GM19463 (cell line): ENCODE results near the gene GSK3B.
A peak's percentile ranks its signal among the peaks of the same experiment; 100 is the strongest.

Experiments
- ATAC-seq: cut with Tn5 transposase; IDR thresholded peaks from one replicate; pipeline ENCODE4 v1.9.1; 2021; ENCODE audit warnings: mild to moderate bottlenecking, moderate library complexity; ENCODE audit not compliant: unreplicated experiment

Gene GSK3B

GRCh38 chr3:119950666-119951325, 143.5 kb downstream of the GSK3B start:
- no peak for ATAC-seq

DNA sequence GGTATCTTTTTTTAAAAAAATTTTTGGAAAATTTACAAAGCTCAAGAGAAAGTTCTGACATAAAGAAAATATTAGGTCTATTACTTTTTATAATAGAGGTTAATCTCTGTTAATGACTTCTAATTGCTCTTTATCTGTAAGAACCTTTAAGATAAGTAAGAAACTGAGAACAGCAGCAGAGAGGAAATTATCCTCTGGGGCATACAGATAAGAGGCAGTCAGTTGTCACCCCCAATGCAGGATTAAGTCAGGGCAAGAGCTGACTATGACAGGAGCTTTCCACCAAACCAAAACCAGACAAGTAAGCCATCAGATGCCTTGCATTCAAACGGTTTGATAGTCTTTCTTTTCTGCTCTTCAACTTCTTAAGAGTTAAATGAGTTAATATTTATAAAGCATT, 149.0 kb downstream of the GSK3B start:
- ATAC-seq: no peak

GRCh38 chr3:119944091-119944490, 150.2 kb downstream of the GSK3B start:
- ATAC-seq: peak; percentile 64

GRCh38 chr3:119939077-119939476, 155.2 kb downstream of the GSK3B start:
- ATAC-seq: no peak

DNA sequence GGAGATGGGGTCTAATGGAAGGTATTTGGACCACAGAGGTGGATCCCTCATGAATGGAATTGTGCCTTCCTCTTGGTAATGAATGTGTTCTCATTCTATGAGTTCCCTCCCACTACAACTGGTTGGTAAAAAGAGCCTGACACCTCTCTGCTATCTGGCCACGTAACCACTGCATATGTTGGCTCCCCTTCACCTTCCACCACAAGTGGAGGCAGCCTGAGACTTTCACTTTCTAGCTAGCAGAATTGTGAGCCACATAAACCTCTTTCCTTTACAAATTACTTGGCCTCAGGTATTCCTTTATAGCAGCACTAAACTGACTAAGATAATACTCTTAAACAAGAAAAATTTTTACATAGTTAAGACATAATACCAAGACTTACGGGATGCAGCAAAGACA, 157.0 kb downstream of the GSK3B start:
- peak; percentile 98 for ATAC-seq

- ATAC-seq: no peak
Measured at GRCh38 chr3:119934249-119934648, 160.0 kb downstream of the GSK3B start.

GRCh38 chr3:119933207-119933606, 161.0 kb downstream of the GSK3B start:
- no peak for ATAC-seq

- ATAC-seq: no peak
Measured at GRCh38 chr3:119930286-119930685, 164.0 kb downstream of the GSK3B start.

- ATAC-seq: no peak
Measured at GRCh38 chr3:119927190-119927589, 167.1 kb downstream of the GSK3B start.

DNA sequence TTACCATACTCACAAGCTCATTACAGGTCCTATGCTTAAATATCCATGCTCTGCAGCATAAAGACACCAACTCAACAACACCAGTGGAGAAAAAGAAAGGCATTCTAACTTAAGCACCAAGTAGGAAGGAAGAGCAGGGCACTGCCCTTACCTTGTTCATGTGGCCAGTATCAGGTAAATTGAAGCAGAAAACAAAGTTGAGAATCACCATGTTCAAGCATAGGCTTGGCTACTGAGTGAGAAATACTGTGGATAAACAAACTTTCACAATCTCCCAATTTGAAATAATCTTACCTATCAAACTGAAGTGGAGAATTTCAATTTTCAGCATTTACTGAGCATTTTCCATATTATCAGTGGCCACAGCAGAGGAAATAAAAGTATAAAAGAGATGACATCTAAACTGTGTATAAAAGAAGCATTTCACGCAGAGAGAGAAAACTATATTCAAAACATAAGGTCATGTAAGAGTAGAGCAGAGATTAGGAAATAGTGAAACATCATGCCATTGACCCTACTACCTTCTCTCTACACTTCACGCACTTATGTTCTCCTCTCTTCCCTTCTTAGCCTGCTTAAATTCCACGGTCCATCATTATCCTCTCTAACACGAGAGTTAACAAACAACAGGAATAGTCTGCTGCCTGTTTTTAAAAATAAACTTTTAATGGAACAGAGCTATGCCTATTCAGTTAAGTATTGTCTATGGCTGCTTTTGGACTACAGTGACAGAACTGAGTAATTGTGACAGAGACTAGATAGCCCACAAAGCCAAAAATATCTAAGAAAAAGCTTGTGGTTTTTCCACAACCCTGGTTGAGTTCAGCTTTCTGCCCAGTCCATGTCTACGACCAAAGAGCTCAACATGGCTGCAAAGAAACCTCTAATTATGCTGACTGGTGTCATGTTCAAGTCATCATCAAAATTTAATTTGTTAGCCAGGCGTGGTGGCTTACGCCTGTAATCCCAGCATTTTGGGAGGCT, 169.8 kb downstream of the GSK3B start:
- no peak for ATAC-seq

DNA sequence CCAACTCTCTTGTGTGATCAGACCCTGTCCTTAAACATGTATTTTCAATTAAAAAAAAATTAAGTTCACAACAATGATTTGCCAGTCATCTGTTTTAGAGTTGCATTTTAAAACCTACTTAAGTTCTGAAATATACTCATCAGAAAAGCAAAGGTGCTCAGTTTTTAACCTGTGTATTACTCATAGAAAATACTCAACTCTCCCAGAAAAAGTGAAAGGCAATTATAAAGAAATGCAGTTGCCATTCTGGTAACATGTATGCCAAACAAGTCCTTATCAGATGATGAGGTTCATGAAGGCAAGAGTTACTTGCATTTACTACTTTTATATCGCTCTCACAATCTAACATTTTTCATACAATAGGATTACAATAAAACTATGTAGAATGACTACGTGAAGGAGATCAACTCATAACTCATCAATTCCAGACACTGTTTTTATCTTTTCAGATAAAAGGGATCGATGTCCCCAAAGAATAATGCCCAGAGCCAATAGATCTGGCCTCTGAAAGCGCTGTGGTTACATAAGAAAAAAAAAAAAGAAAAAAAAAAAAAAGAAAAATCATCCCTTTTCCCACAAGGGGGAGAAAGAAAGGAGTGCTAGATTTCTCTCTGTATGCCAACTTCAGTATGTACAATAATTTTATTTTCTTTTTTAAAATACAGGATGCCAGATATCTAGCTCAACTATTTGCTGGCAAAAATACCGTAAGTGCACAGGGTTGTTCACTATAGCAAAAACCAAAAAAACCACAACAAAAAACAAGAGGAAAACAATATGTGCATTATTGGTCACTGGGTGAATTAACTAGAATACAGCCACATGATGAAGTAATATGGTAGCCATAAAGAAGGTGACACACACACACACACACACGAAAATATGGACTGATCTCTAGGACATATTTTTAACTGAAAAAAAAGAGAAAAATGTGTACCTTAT, 175.0 kb downstream of the GSK3B start:
- no peak for ATAC-seq

- ATAC-seq: no peak
Measured at GRCh38 chr3:119913021-119913420, 181.2 kb downstream of the GSK3B start.

DNA sequence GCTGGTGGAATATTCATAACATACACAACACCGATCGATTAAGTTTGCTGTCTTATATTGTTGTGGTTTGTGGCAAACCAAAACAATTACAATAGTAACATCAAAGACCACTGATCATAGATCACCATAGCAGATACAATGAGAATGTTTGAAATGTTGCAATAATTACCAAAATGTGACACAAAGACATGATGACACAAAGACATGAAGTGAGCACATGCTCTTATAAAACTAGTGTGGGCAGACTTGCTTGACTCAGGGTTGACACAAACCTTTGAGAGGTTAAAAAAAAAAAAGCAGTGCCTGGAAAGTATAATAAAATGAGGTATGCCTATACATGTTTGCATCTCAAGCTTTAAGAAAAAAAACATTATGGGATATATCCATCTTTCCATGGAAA, 182.0 kb downstream of the GSK3B start:
- peak; percentile 6 for ATAC-seq

DNA sequence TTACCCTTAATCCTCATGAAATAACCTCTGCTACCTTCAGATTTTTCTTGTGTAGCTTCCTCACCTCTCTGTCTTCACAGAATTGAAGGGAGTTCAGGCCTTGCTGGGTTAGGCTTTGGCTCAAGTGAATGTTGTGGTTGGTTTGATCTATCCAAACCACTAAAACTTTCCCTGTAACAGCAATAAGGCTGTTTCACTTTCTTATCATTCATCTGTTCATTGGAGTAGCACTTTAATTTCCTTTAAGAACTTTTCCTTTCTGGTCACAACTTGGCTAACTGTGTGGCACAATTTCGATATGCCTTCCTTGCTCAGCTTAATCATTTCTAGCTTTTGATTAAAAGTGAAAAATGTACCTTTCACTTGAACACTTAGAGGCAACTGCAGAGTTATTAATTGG, 182.5 kb downstream of the GSK3B start:
- peak; percentile 75 for ATAC-seq

GRCh38 chr3:119902061-119902460, 192.2 kb downstream of the GSK3B start:
- ATAC-seq: no peak

DNA sequence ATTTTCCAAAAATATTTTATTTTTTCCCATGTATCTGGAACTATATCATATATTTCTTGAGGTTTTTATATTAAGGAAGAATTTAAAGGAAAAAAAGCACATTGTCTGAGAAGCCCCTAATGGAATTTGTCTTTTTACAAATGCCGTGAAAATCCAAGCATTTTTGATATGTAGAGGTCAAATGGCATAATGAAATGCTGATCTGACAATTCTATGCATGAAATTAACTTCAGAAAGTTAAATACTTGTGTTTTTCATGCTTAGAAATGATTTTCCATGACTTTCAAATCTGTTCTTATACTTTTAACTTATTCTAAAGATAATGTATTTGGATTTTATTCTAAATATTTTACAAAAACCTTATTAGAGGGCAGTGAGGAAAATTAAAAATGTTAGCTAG, 193.1 kb downstream of the GSK3B start:
- no peak for ATAC-seq

- ATAC-seq: no peak
Measured at GRCh38 chr3:119899192-119899511, 195.1 kb downstream of the GSK3B start.

- no peak for ATAC-seq
Measured at GRCh38 chr3:119898478-119899191, 195.6 kb downstream of the GSK3B start.

GRCh38 chr3:119894195-119894594, 200.1 kb downstream of the GSK3B start:
- ATAC-seq: no peak

GRCh38 chr3:119893769-119894168, 200.5 kb downstream of the GSK3B start:
- no peak for ATAC-seq
